LNCaP clone FGC (cell line): ENCODE measurements around the gene RUSC1.
A peak's percentile ranks its signal among the peaks of the same experiment; 100 is the strongest.

Experiments
- DNase-seq: peaks from one replicate; pipeline ENCODE4 v3.0.0-alpha.2; 2011; ENCODE audit warnings: low read depth
- H3K4me3 ChIP-seq: 2 replicates; pipeline ENCODE4 v1.5.1; 2011; ENCODE audit warnings: mild to moderate bottlenecking, low read depth, low read length, control low read depth
- TF ChIP-seq, protein P1 (sequence below): IDR thresholded peaks from 2 replicates; pipeline ENCODE4 v1.5.1; 2012; ENCODE audit warnings: mild to moderate bottlenecking; ENCODE audit not compliant: control insufficient read depth, insufficient read depth; ENCODE audit errors: extremely low read depth

The RUSC1 gene

DNA sequence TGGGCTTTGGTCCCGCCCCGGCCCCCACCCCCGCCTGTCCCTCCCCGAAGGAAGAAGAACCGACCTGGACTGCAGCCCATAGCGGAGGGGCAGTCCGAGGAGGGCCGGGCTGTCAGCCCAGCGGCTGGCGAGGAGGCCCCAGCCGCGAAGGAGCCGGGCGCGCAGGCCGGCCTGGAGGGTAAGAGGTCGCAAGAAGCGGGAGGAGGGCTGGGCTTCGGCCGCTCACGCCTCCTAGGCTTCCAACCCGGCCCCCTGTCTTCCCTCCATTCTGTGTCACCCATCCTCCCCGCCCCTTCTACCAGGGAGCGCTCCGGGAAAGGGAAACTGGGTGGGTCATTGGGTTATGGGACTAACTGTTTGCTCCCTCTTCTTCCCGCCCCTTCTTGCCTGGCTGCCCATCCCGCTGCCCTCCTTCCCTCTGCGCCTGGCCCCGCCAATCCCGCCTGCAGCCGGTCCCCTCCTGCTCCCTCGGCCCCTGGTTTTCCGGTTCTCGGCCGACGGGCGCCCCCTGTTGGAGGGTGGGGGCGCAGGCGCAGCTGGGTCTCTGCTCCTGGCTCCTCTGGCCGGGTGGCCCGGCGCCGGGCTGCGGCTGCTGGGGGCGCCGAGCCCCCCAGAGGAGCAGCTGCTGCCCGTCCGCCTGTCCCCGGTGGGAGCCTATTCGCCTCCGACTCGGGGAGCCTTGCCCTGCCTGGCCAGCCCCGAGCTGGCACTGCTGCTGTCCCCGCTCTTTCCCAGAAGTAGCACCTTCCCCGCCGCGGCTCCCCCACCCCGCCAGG lies 2.4 kb downstream of the RUSC1 start:
- DNase-seq, result no peak
- TF ChIP-seq, protein P1, sequence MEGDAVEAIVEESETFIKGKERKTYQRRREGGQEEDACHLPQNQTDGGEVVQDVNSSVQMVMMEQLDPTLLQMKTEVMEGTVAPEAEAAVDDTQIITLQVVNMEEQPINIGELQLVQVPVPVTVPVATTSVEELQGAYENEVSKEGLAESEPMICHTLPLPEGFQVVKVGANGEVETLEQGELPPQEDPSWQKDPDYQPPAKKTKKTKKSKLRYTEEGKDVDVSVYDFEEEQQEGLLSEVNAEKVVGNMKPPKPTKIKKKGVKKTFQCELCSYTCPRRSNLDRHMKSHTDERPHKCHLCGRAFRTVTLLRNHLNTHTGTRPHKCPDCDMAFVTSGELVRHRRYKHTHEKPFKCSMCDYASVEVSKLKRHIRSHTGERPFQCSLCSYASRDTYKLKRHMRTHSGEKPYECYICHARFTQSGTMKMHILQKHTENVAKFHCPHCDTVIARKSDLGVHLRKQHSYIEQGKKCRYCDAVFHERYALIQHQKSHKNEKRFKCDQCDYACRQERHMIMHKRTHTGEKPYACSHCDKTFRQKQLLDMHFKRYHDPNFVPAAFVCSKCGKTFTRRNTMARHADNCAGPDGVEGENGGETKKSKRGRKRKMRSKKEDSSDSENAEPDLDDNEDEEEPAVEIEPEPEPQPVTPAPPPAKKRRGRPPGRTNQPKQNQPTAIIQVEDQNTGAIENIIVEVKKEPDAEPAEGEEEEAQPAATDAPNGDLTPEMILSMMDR, result peak; percentile 94
- H3K4me3 ChIP-seq, result peak overlapping the region; percentile 95

DNA sequence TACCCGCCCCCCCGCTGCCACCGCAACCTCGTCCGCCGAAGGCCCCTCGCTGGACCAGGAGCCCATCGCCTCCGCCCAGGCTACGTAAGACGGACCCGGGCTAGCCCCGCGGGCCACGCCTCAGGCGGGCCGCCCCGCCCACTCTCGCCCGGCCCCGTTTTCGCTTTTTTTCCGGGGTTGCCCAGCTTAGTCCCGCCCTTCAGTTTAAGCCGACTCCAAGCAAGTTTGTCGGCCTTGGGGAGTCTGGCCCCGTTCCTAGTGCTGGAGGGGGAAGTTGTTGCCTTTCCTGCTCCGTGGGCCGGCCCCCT lies 3.0 kb downstream of the RUSC1 start:
- DNase-seq, result peak; percentile 70
- TF ChIP-seq, protein P1, result no peak

DNA sequence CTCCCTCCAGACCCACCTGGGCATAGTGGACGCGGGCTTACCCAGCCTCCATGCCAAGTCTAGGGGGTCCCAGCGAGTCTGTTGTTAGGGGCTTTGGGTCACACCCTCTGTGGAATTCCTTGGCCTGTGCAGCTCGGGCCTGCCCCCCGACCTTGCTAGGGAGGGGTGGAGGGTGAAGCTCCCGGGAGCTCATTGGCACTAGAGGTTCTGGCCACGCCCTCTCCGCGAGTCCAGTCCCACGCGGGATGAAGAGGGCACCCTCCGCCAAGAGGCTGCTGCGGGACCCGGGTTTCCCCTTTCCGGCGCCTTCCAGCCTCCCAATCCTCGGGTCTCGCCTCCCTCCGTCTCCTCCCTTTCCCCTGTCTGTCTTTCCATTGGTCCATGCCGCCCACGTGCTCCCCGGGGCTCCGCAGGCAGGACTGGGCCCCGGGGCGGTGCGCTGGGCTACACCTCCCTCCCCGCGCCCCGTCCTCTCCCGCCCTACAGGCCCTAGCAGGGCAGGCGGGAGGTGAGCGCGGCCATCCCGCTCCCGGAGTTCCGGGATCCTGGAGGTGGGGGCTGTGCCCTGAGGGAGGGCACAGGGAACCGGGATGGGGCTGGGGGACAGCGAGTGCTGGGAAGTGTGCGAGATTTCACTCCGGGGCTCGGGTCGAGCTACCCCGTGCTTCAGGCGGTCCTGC lies 3.5 kb downstream of the RUSC1 start:
- TF ChIP-seq, protein P1, result no peak
- DNase-seq, result peak; percentile 91
- peak overlapping the region; percentile 95 for H3K4me3 ChIP-seq

More for the DNA sequence above, 3.0 kb downstream of the RUSC1 start:
- H3K4me3 ChIP-seq, result peak overlapping the region; percentile 95

DNA sequence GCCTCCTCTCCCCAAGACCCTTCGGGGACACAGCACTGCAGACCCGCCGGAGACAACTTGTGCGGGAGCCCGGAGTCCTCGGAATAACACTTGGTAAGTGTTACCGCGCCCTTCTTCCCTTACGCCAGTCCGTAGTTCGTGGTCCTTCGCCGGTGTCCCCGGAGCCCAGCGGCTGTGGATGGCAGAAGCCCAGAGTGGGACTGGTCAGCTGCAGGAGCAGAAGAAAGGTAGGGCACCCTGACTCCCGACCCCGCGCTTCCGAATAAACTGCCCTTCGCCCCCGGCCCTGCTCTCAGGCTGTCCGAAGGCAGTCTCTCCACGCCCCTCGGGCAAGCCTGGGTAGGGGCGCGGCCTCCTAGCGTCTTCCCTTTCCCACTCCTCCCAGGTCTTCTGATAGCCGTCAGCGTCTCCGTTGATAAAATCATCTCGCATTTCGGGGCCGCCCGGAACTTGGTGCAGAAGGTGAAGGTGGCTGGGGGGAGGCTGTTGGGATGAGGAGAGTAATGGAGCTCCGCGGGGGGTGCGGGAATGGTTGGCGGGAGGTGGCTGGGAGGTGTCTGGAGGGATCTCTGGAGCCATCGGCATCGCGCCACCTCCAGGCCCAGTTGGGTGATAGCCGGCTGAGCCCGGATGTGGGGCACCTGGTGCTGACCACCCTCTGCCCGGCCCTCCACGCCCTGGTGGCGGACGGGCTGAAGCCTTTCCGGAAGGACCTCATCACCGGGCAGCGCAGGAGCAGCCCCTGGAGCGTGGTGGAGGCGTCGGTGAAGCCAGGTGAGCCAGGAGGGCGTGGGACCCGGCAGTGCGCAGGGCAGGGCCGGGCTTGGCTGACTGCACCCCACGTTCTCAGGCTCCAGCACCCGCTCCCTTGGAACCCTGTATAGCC lies 4.3 kb downstream of the RUSC1 start:
- TF ChIP-seq, protein P1, result peak; percentile 58
- no peak for DNase-seq

GRCh38 chr1:155325603-155325893 lies 4.9 kb downstream of the RUSC1 start:
- TF ChIP-seq, protein P1, result no peak
- peak overlapping the region; percentile 95 for H3K4me3 ChIP-seq
- no peak for DNase-seq

More for the DNA sequence above, 4.3 kb downstream of the RUSC1 start:
- peak overlapping the region; percentile 95 for H3K4me3 ChIP-seq

GRCh38 chr1:155326020-155326526 lies 5.4 kb downstream of the RUSC1 start:
- no peak for DNase-seq
- H3K4me3 ChIP-seq, result no peak overlapping the region
- TF ChIP-seq, protein P1, result no peak
